HG02852 (cell line): Measurements from ENCODE around the gene ADSS1.

Source experiments
- ATAC-seq: cut with Tn5 transposase; IDR thresholded peaks from one replicate; pipeline ENCODE4 v1.9.1; 2021; ENCODE audit warnings: mild to moderate bottlenecking, moderate library complexity; ENCODE audit not compliant: unreplicated experiment

The ADSS1 gene

DNA sequence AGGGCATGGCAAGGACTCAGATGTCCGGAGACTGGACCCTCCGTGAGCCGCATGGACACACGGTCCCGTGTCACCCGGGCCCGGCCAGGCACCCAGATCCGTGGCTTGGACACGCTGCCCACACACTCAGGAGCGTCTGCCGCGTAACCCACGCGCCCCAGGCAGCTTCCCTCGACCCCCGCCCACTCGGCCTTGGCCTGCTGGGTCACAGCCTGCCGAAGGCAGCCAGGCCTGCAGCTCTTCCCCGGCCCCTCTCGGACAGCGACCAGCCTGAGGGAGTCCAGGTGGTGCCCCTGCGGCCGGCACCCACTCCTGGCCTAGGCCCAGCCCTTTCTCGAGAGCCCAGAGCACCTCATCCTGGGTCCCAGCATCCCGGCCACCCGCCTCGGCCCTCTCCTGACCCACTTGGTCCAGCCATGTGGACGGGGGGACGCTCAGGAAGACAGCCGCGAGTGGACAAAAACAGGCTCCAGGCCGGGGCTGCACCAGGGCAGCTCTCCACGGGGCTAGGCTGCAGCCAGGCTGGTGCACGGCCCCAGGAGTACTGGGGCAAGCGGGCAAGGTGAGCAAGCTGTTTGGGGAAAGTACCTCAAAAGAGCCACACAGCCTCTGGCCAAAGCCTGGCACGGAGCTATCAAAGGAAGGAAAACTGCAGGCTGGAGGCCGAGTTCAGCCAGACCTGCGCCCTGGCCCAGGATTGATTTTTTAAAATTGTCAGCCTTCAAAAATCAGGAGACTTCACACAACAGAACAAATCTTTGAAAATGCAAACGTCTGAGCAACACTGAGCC lies 65.0 kb downstream of the ADSS1 start:
- ATAC-seq, result no peak

GRCh38 chr14:104789752-104790743 lies 66.0 kb downstream of the ADSS1 start:
- no peak for ATAC-seq

- ATAC-seq, result no peak
Measured at GRCh38 chr14:104791425-104791824, 67.4 kb downstream of the ADSS1 start.

GRCh38 chr14:104792101-104792884 lies 68.3 kb downstream of the ADSS1 start:
- ATAC-seq, result no peak

DNA sequence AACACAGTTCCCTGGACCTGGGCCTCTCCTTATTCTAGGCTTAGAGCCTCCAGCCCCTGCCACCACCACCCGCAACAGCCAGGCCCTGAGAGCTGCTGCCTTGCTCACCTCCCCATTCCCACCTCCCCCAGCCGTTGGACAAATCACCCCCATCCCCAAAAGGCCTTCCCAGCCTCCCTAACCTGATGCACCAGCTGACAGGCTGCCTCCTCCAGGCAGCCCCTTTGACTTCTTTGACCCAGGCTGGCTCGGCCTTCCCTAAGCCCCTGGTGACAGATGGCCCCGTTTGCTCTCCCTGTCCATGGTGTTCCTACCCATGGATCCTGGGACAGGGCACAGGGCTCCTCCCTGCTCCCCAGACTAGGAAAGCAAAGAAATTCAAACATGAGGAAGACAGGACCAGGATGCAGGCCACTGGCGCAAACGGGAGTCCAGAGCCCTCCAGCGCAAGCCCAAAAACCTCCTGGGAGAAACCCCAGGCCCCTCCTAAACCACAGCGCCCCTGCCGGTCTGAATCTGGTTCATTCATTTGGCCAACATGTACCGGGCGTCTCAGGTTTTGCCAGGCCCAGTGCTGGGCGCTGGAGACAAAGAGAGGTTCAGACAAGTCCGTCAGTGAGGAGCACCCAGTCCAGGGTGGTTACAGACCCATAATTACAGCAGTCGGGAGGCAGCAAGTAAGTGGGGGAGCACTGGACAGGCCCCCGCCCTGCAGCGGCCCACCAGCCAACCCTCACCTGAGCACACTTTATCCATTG lies 69.1 kb downstream of the ADSS1 start:
- no peak for ATAC-seq

- no peak for ATAC-seq
Measured at GRCh38 chr14:104793703-104793959, 69.6 kb downstream of the ADSS1 start.

DNA sequence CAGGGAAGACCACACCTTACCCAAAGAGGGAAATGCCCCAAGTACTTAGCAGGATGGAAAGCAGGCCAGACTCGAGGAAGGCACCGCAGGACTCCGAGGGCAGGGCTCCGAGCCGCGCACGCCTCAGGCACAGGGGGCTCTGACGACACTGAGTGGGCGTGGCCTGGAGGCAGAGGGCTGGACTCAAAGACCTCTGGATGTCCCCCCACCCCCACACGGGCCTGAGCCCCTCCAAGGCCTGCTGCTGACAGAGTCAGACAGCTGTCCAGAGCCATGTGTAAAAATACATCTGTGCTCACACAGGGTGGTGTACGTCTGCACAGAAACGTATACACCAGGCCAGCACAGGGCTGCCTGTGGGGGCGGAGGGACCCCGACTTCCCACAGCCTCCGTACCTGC lies 70.1 kb downstream of the ADSS1 start:
- no peak for ATAC-seq

GRCh38 chr14:104794631-104794992 lies 70.6 kb downstream of the ADSS1 start:
- ATAC-seq, result no peak

- ATAC-seq, result no peak
Measured at GRCh38 chr14:104794993-104795780, 71.2 kb downstream of the ADSS1 start, which contains the start of gene AKT1. Gene AKT1 (minus strand): TSS chr14:104795748. CDS start chr14:104792643, 3,105 bp downstream.

GRCh38 chr14:104795781-104796686 lies 72.0 kb downstream of the ADSS1 start:
- ATAC-seq, result no peak

DNA sequence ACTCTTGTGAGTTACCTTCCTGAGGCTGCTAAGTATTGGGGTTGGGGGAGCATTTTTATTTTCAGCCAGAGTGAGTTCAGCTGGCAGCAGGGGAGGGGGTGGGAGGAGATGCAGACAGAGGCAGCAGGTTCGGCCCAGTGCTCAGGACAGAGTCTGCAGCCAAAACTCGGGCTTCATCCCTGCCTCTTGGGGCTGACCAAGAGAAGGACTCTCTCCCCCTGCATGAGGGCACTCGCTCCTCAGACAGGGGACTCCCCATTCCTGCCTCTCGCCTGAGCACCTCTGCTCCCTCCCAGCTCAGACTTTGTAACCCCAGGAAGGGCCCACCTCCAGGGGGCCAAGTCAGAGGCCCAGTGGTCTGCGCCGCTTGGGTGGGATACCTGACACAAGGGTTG lies 72.7 kb downstream of the ADSS1 start:
- ATAC-seq, result no peak
